HK-2 (cell line): ENCODE measurements around the gene SH3TC1.

Experiments
- DNase-seq: peaks from one replicate; pipeline ENCODE4 v3.0.0-alpha.2; 2018; ENCODE audit not compliant: unreplicated experiment

The SH3TC1 gene

DNA sequence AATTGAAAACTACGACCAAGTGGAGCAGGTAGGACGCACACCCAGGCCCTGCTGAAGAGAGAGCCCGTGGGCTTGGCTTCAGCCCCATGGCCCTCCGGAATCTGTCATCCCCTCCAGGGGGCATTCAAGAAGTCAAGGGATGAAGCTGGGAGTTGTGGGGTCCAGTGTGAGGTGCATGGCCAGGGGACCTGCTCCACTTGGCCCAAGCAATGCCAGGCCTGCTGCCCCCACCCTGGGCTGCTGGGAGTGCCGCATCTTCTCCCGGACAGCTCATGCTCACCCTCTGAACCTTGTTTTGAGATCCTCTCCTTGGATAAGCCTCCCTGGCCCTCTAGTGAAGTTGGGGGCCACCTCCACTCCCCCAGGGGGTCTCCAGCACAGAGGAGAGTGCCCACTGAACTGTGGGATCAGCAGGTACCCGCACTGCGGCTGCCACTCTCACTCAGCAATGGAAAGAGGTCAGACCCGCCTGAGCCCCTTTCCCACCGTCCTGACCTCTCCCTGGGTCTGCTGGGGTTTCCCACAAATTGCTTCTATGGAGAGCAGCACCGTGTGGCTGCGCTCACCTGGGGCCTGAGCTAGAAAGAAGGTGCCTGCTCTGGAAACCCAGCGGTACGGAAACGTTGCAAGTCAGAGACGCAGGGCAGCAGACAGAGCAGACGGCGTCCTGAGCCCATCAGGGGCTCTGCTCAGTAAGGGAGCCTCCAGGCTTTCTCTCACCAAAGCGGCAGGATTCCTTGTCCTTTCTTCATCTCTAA, 35.5 kb upstream of the SH3TC1 start:
- no peak for DNase-seq

GRCh38 chr4:8164194-8164565, 34.9 kb upstream of the SH3TC1 start:
- DNase-seq = no peak

DNA sequence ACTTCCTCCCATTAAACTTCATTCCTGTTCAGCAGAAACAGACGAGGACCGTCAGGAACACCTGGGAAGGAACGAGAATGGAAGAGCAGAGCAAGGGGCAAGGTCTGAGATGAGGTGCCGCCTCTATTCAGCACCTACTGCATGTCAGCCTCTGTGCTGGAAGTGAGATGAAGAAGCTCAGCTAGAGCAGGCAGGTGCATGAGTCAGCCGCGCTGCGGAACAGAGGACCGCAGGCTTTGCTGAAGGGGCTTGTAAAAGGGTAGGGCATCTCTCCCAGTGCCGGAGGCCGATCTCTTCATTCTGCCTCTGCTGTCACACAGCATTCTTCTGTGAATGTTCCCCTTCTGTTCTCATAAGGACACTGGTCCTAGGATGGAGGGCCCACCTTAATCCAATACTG, 34.4 kb upstream of the SH3TC1 start:
- DNase-seq = no peak

GRCh38 chr4:8165374-8165896, 33.7 kb upstream of the SH3TC1 start:
- no peak for DNase-seq

DNA sequence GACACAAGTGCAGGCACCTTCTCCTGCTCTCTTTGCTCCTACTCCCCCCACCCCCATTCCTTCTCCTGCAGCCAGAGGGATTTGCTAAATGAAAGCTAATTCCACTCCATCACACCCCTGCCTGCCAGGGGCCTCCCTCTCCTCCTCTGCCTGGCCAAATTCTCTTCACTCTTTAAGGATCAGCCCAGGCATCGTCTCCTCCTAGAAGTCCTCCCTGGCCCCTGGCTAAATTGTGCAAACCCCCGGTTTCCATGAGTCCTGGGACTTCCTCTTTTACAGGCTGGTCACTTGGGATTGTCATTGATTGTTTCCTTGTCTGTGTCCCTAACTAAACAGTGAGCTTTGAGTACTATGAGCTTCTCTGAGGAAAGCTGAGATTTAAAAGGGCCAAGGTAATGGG, 31.8 kb upstream of the SH3TC1 start:
- no peak for DNase-seq

- no peak for DNase-seq
Measured at GRCh38 chr4:8167815-8168214, 31.3 kb upstream of the SH3TC1 start.

DNA sequence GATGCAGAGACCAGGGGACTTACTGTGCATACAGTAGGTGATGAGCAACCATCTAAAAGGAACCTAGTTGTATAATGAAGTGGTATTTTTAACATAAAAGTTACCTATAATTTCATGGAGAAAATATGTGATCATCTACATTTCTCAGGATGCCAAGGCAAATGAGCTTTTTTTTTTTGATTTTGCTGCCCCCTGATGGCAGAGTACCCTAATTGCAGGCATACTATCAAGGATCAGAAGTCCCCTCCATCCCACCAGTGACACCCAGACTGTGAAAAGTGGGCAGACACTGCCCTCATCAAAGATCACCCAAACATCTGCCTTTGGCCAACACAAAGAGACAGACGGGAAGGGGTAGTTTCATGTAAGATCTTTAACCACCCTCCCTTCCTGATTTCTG, 30.9 kb upstream of the SH3TC1 start:
- DNase-seq = no peak

GRCh38 chr4:8168832-8169598, 30.1 kb upstream of the SH3TC1 start:
- no peak for DNase-seq

DNA sequence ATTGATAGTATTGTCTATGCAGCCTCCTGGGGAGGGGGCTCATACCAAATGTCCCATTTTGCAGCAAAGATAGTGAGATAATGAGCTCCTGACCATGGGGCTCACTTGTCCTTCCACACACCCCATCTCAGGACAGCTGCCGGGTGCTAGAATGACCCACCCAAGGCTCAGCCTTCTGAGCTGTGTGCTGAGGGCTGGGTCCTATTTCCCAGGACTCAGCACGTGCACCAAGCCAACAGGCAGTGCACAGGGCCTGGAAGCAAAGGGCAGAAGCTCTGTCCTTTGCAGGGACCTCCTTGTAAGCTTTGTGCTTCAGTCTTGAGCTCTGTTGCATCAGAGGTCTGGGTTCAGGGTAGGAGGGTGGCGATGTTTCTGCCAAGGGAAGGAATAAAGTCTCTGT, 29.3 kb upstream of the SH3TC1 start:
- DNase-seq = no peak

GRCh38 chr4:8170341-8170740, 28.7 kb upstream of the SH3TC1 start:
- DNase-seq = no peak

DNA sequence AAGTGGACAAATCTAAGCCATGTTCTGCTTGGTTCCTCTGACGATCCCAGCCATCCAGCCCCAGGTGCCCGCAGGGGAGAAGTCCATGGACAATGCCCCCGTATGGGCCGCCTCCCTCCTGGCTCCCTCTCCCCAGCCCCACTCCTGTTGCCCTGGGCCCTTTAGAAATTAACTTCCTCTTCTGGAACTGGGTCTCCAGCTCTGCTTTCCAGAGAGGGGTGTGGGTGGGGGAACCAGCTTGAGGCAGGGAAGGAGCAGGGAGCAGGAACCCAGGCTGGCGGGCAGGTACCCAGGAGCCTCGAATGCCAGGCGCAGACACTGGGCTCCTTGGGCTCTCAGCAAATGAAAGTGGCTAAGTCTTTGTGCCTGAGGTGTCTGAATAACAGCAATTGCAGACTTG, 27.8 kb upstream of the SH3TC1 start:
- no peak for DNase-seq

DNA sequence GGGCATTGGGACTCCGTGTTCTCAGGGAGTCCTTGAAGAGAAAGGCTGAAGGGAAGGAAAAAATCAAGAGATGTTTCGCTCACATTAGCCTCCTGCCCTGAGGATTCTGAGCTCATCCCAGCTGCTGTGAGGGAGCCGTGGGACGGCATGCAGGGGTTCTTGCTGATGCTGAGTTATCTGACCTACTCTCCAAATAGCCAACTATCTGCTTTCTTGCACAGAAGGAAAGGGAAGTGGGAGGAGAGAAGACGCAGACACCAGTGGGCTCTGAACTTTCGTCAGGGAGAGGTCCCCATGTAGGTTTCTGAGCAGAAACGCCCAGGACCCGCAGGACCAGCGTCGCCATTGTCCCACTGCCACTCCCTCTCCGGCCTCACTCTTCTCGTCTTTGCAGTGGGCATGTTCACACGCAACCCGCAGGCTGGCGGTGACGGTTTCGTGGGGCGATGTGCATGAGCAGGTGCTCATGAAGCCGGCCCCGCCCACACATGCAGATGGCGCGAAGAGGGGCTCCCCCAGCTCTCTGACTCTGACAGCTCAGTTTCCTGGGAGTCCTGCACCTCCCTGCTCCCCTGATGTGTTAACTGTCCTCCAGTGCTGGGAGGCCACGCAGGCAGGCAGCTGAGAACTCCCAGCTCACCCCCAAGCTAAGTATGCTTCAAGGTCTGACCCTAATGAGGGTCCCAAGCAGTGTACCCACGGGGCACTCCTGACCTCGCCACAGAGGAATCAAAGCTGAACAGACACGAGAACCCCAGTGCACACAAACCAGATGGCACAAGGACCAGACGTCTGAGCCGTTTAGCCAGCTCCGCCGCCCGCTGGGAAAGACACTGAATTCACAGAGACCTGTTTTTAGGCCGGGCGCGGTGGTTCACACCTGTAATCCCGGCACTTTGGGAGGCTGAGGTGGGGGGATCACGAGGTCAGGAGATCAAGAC, 26.8 kb upstream of the SH3TC1 start:
- DNase-seq = no peak

DNA sequence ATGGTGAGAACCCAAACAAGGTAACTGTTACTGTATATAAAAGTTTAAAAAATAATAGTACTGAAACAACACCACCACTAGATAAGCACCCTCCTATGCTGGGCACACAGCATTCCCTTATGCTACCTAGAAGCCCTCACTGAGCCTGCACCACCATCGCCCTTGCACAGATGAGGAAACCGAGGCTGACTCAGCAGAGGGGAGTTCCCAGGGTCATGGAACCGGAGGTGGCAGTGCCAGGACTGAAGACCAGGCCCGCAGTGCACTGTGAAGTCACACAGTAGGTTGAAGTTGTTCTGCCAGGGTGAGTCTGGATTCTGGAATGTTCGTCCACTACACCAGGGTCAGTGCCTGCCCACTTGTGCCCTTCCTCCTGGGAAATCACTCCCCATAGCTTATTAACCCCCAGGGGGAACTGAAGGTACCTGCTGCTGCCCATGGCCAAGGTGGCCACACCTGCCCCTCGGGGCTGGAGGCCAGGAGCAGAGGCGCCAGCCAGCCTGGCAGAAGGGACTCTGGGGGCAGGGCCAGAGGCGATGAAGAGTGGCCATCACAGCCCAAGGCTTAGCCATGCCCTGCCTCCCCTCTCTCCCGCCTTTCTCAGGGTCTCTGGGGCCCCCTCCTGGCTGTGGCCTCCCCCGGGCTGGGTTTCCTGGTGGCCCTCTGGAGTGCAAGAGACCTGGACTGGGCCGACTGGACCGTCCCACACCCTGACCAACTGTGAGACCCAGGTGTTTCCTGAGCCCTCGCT, 25.4 kb upstream of the SH3TC1 start:
- DNase-seq = no peak

DNA sequence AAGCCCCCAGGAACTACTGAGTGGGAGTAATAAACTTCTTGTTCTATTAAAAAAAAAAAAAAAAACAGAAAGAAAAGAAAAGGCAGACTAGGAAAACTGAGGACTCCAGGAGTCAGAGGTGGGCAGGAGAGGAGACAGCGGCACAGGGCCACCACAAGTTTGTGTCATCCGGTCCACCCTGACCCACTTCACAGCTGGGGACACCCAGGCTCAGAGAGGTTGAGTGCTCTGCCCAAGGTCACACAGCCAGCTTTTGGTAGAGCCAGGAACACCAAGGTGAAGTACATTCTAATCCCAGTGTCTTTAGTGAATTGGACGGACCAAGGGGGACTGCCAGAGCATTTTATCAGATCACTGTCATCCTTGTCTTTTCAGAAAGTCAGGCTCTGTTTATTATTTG, 24.1 kb upstream of the SH3TC1 start:
- no peak for DNase-seq

DNA sequence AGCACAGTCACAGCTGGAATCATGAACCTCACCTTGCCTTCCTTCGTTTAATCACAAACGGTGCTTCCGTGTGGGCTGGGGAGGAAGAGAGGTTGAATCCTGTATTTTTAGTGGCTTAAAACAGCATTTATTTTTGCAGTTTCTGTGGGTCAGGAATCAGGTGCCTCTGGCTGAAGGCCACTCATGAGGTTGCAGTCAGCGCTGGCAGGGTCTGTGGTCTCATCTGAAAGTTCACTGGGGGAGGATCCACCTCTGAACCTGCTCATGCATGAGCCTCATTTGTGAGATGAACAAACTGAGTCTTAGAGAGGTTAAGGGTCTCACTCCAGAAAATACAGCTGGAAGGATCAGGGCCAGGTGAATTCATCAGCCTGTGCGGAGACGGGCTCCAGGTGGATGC, 23.4 kb upstream of the SH3TC1 start:
- DNase-seq = no peak

DNA sequence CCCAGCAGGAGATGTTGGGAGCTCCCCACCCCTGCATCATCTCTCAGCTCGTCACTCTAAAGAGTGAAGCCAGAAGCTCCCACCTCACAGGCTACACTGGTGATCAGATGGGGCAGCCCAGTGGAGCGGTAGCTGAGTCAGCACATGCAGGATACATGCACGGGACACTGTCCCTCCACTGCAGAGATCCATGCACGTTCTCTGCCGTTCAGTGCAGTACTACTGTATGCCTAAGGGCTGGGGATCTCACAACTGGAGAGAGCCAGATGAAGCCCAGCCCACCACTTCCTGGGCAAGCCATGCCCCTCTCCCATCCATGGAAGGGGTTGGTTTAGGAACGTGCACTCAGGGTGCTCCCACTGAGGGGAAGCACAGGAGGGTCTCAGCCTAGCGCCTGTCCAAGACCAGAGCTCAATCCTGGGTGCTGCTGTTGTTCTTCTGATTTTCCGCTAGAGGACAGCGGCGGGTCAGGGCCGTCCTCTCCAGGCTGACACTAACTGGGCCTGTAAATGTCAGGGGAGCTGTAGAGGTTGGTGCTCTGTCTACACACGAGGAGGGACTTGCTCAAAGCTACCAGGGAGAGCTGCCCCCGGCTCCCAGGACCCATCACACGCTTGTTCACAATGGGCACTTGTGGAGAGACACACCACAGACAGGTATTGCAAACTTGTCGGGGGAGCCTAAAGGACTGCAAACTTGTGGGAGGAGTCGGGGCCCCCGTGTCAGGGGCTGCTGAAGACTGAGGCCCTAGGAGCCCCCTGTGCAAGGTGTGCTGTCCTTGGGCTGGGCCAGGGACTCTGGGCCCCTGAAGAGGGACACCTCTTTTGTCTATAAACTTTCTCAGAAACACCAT, 22.3 kb upstream of the SH3TC1 start:
- peak; percentile 53 for DNase-seq

GRCh38 chr4:8177552-8177951, 21.5 kb upstream of the SH3TC1 start:
- DNase-seq = no peak

- DNase-seq = no peak
Measured at GRCh38 chr4:8177956-8178355, 21.1 kb upstream of the SH3TC1 start.

DNA sequence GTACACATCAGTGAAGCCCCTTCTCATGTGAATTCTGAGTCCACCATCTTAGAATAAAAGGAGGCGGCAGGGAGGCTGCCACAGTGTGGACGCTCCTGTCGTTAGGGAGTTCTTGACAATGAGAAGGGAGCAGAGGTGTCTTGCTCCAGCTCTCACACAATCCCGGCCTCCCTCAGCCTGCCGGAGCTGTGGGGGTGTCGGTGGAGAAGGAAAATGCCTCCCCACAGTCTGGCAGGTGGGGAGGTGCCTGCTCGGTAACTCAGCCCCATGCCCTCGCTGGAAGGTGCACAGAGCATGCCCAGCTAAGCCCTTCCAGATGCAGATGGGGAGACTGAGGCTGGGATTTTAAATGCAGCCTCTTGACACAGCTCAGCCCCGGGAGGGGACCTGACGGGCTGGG, 20.0 kb upstream of the SH3TC1 start:
- DNase-seq = no peak

- no peak for DNase-seq
Measured at GRCh38 chr4:8179771-8180170, 19.3 kb upstream of the SH3TC1 start.
